Measurements from ENCODE around the gene SLC24A3. TPM values are rescaled to one million over a fixed set of nuclear protein-coding genes. Genes with fewer than 3 reads are reported as not detected.

The SLC24A3 gene
- total and polyA plus RNA-seq, 2 experiments from 2014 or later, result 0.48 to 1.7 TPM

GRCh38 chr20:19318610-19319009, 106.2 kb downstream of the SLC24A3 start:
- H4K20me1 ChIP-seq (ENCODE audit: insufficient read depth, poor library complexity, severe bottlenecking), result no peaks in the 10 kb centered on the region
- no peak overlapping the region for H3K4me2 ChIP-seq
- H3K9me2 ChIP-seq (replicated peaks; ENCODE audit: insufficient read depth), result no peaks in the 10 kb centered on the region
- no peak for DNase-seq (ENCODE audit: low spot score)
- no peak overlapping the region for H3K27ac ChIP-seq
- H3K27me3 ChIP-seq, result no peaks in the 10 kb centered on the region
- H2AFZ ChIP-seq, result no peak overlapping the region
- H3K4me1 ChIP-seq (ENCODE audit: insufficient read depth), result no peaks in the 10 kb centered on the region
- 63% methylated on average over 4 of the region's 4 CpGs for WGBS (ENCODE audit: low lambda C conversion rate, missing lambda C conversion rate)
- H3K4me3 ChIP-seq, result no peak overlapping the region
- H3K79me2 ChIP-seq, result no peaks in the 10 kb centered on the region
- H3K9me3 ChIP-seq (ENCODE audit: low read depth), result no peaks in the 10 kb centered on the region
- H3K36me3 ChIP-seq (replicated peaks; ENCODE audit: insufficient read depth, low read depth), result no peaks in the 10 kb centered on the region
- no peak for TF ChIP-seq CTCF (IDR thresholded peaks at IDR 0.05; ENCODE audit: poor library complexity)
- TF ChIP-seq EZH2phosphoT487 (IDR thresholded peaks at IDR 0.05; ENCODE audit: low read depth, severe bottlenecking, unreplicated experiment), result no peak
- no peak for TF ChIP-seq EZH2 (IDR thresholded peaks at IDR 0.05; ENCODE audit: borderline replicate concordance)

- Histone ChIP-seq H3K27me3 (no peaks in the 10 kb centered on the region), H3K4me3 (no peak overlapping the region), H3K79me2 (no peaks in the 10 kb centered on the region), H3K4me2 (no peak overlapping the region), H3K27ac (no peak overlapping the region), H3K4me1 (ENCODE audit: insufficient read depth) (no peaks in the 10 kb centered on the region), H4K20me1 (ENCODE audit: insufficient read depth, poor library complexity, severe bottlenecking) (no peaks in the 10 kb centered on the region), H3K9me2 (replicated peaks; ENCODE audit: insufficient read depth) (no peaks in the 10 kb centered on the region), H3K36me3 (replicated peaks; ENCODE audit: insufficient read depth, low read depth) (no peaks in the 10 kb centered on the region), H2AFZ (no peak overlapping the region), H3K9me3 (ENCODE audit: low read depth) (no peaks in the 10 kb centered on the region)
- WGBS (ENCODE audit: low lambda C conversion rate, missing lambda C conversion rate), result 89% methylated on average over 7 of the region's 8 CpGs
- DNase-seq (ENCODE audit: low spot score), result no peak
- no peak for TF ChIP-seq EZH2 (IDR thresholded peaks at IDR 0.05; ENCODE audit: borderline replicate concordance)
- no peak for TF ChIP-seq EZH2phosphoT487 (IDR thresholded peaks at IDR 0.05; ENCODE audit: low read depth, severe bottlenecking, unreplicated experiment)
- no peak for TF ChIP-seq CTCF (IDR thresholded peaks at IDR 0.05; ENCODE audit: poor library complexity)
Observed at GRCh38 chr20:19320005-19320404, 107.6 kb downstream of the SLC24A3 start.

GRCh38 chr20:19321176-19321575, 108.7 kb downstream of the SLC24A3 start:
- no peaks in the 10 kb centered on the region for H3K27me3 ChIP-seq
- no peak for TF ChIP-seq EZH2 (IDR thresholded peaks at IDR 0.05; ENCODE audit: borderline replicate concordance)
- TF ChIP-seq CTCF (IDR thresholded peaks at IDR 0.05; ENCODE audit: poor library complexity), result no peak
- TF ChIP-seq EZH2phosphoT487 (IDR thresholded peaks at IDR 0.05; ENCODE audit: low read depth, severe bottlenecking, unreplicated experiment), result no peak

More at GRCh38 chr20:19321176-19321575, 108.7 kb downstream of the SLC24A3 start:
- Histone ChIP-seq H3K4me3 (no peak overlapping the region), H3K4me2 (no peak overlapping the region), H3K79me2 (no peaks in the 10 kb centered on the region), H3K9me3 (ENCODE audit: low read depth) (no peaks in the 10 kb centered on the region), H3K4me1 (ENCODE audit: insufficient read depth) (no peaks in the 10 kb centered on the region), H3K9me2 (replicated peaks; ENCODE audit: insufficient read depth) (no peaks in the 10 kb centered on the region), H3K27ac (no peak overlapping the region), H3K36me3 (replicated peaks; ENCODE audit: insufficient read depth, low read depth) (no peaks in the 10 kb centered on the region), H2AFZ (no peak overlapping the region), H4K20me1 (ENCODE audit: insufficient read depth, poor library complexity, severe bottlenecking) (no peaks in the 10 kb centered on the region)
- 85% methylated on average over 5 of the region's 5 CpGs for WGBS (ENCODE audit: low lambda C conversion rate, missing lambda C conversion rate)
- no peak for DNase-seq (ENCODE audit: low spot score)
